Astrocyte (in vitro differentiated cells and primary cell): ENCODE results near the gene ADSS1. TPM values are rescaled to one million over a fixed set of nuclear protein-coding genes. Genes with fewer than 3 reads are reported as not detected.
A peak's percentile ranks its signal among the peaks of the same experiment; 100 is the strongest.

Experiments used
- DNase-seq: peaks from one replicate; pipeline ENCODE4 v3.0.0-alpha.2; 2010; ENCODE audit warnings: low read depth
- FAIRE-seq: peaks from 2 replicates; lab custom pipeline; 2011; peaks lifted over from hg19 to GRCh38; lab: Jason Lieb, UNC
- H2AFZ ChIP-seq: 2 replicates; pipeline ENCODE4 v1.6.0; 2012; ENCODE audit warnings: low read depth, low read length, inconsistent platforms
- H3K27ac ChIP-seq: 2 replicates; pipeline ENCODE4 v1.5.1; 2011; ENCODE audit warnings: low read depth, low read length, inconsistent platforms
- H3K27me3 ChIP-seq: 2 replicates; pipeline ENCODE4 v1.6.0; 2011; ENCODE audit warnings: low read length, inconsistent platforms; ENCODE audit not compliant: insufficient read depth
- H3K36me3 ChIP-seq: 2 replicates; pipeline ENCODE4 v1.5.1; 2011; ENCODE audit warnings: low read length, inconsistent platforms; ENCODE audit not compliant: insufficient read depth
- H3K4me1 ChIP-seq: 2 replicates; pipeline ENCODE4 v1.5.1; 2011; ENCODE audit warnings: low read length, inconsistent platforms; ENCODE audit not compliant: insufficient read depth
- H3K4me2 ChIP-seq: 2 replicates; pipeline ENCODE4 v1.6.0; 2012; ENCODE audit warnings: low read length, inconsistent platforms
- H3K4me3 ChIP-seq: 2 replicates; pipeline ENCODE4 v1.5.1; 2011; ENCODE audit warnings: low read depth, mild to moderate bottlenecking, low read length, inconsistent platforms; ENCODE audit not compliant: insufficient read depth
- H3K79me2 ChIP-seq: 2 replicates; pipeline ENCODE4 v1.6.0; 2012; ENCODE audit warnings: mild to moderate bottlenecking, low read length, inconsistent platforms; ENCODE audit not compliant: insufficient read depth
- H3K9ac ChIP-seq: 2 replicates; pipeline ENCODE4 v1.6.0; 2012; ENCODE audit warnings: mild to moderate bottlenecking, low read length, inconsistent platforms
- H3K9me3 ChIP-seq: 2 replicates; pipeline ENCODE4 v1.5.1; 2012; ENCODE audit warnings: low read depth, mild to moderate bottlenecking, low read length, inconsistent platforms; ENCODE audit not compliant: insufficient read depth
- H4K20me1 ChIP-seq: 2 replicates; pipeline ENCODE4 v1.6.0; 2012; ENCODE audit warnings: low read length, inconsistent platforms; ENCODE audit not compliant: insufficient read depth
- H3K27ac Mint-ChIP-seq: one replicate; pipeline ENCODE4 v1.8.0; 2021; ENCODE audit warnings: mild to moderate bottlenecking, mixed read lengths; ENCODE audit not compliant: unreplicated experiment
- H3K27me3 Mint-ChIP-seq: one replicate; pipeline ENCODE4 v1.8.0; 2021; ENCODE audit warnings: low read depth, mixed read lengths; ENCODE audit not compliant: unreplicated experiment
- H3K36me3 Mint-ChIP-seq: one replicate; pipeline ENCODE4 v1.8.0; 2021; ENCODE audit warnings: low read depth, mixed read lengths; ENCODE audit not compliant: unreplicated experiment
- H3K4me1 Mint-ChIP-seq: one replicate; pipeline ENCODE4 v1.8.0; 2021; ENCODE audit warnings: low read depth, mixed read lengths; ENCODE audit not compliant: unreplicated experiment
- H3K4me3 Mint-ChIP-seq: one replicate; pipeline ENCODE4 v1.8.0; 2021; ENCODE audit warnings: mild to moderate bottlenecking, moderate library complexity, mixed read lengths; ENCODE audit not compliant: unreplicated experiment
- H3K9me3 Mint-ChIP-seq: one replicate; pipeline ENCODE4 v1.8.0; 2021; ENCODE audit warnings: mild to moderate bottlenecking, mixed read lengths; ENCODE audit not compliant: unreplicated experiment
- CTCF ChIP-seq: IDR thresholded peaks from 2 replicates; pipeline ENCODE4 v1.5.1; 2011; ENCODE audit warnings: low read depth, mild to moderate bottlenecking, inconsistent platforms, low read length, moderate library complexity; ENCODE audit not compliant: insufficient read depth
- EZH2 ChIP-seq: IDR thresholded peaks from 2 replicates; pipeline ENCODE4 v1.6.1; 2012; ENCODE audit warnings: mild to moderate bottlenecking, low read length, inconsistent platforms; ENCODE audit not compliant: insufficient read depth
- microRNA-seq: library from miRNA; unstranded; fragments of <30 nt; microRNA quantifications from one replicate; pipeline ENCODE4 v1.2.0, GENCODE V29; 2020
- total RNA-seq: library from RNA; stranded (reverse); gene quantifications from 2 replicates; pipeline ENCODE4 v1.2.1, GENCODE V29; 2021

Gene ADSS1
- total RNA-seq, 1 donor from 2014 or later = 4.4 TPM

- no peaks in the 10 kb centered on the region for H3K9me3 Mint-ChIP-seq
- H3K27me3 Mint-ChIP-seq = no peaks in the 10 kb centered on the region
- no peak for TF ChIP-seq CTCF
- no peak for TF ChIP-seq EZH2
- Histone ChIP-seq H3K9ac (peak overlapping the region; percentile 69), H3K79me2 (peaks cover 41% of the 10 kb centered on the region), H2AFZ (peak overlapping the region; percentile 73), H4K20me1 (peaks cover 38% of the 10 kb centered on the region), H3K27ac (no peak overlapping the region), H3K9me3 (no peaks in the 10 kb centered on the region), H3K4me3 (peak overlapping the region; percentile 39), H3K4me1 (peaks cover 23% of the 10 kb centered on the region), H3K27me3 (peaks cover 3% of the 10 kb centered on the region), H3K4me2 (peak overlapping the region; percentile 86), H3K36me3 (no peaks in the 10 kb centered on the region)
- H3K4me1 Mint-ChIP-seq = peaks cover 25% of the 10 kb centered on the region
- DNase-seq = no peak
- H3K27ac Mint-ChIP-seq = no peak overlapping the region
- peak overlapping the region; percentile 85 for H3K4me3 Mint-ChIP-seq
- no peak for FAIRE-seq
- peaks cover 3% of the 10 kb centered on the region for H3K36me3 Mint-ChIP-seq
These were observed 72.0 kb downstream of the ADSS1 start for GRCh38 chr14:104795781-104796686.

- no peaks in the 10 kb centered on the region for H3K36me3 Mint-ChIP-seq
- H3K4me1 Mint-ChIP-seq = peaks cover 22% of the 10 kb centered on the region
- Histone ChIP-seq H3K4me3 (no peak overlapping the region), H3K27me3 (peaks cover 3% of the 10 kb centered on the region), H3K27ac (no peak overlapping the region), H3K4me1 (peaks cover 28% of the 10 kb centered on the region), H4K20me1 (peaks cover 36% of the 10 kb centered on the region), H2AFZ (no peak overlapping the region), H3K4me2 (no peak overlapping the region), H3K9me3 (no peaks in the 10 kb centered on the region), H3K9ac (no peak overlapping the region), H3K79me2 (peaks cover 34% of the 10 kb centered on the region), H3K36me3 (no peaks in the 10 kb centered on the region)
- no peak for TF ChIP-seq CTCF
- no peak for TF ChIP-seq EZH2
- H3K4me3 Mint-ChIP-seq = peak overlapping the region; percentile 85
- DNase-seq (no peak), FAIRE-seq (no peak)
- no peaks in the 10 kb centered on the region for H3K9me3 Mint-ChIP-seq
- H3K27me3 Mint-ChIP-seq = no peaks in the 10 kb centered on the region
- H3K27ac Mint-ChIP-seq = no peak overlapping the region
These were observed 72.7 kb downstream of the ADSS1 start for GRCh38 chr14:104796687-104797081.

Small RNAs within 50 kb of the gene (microRNA-seq; reads per million reads assigned to microRNA genes)
- gene MIR4710 = not detected

Other genes with a start within 250 kb of the ADSS1 start
- not detected in 2 replicates for gene C14orf180, start 144.5 kb upstream of the ADSS1 start, total RNA-seq
- 0.75 and 0.82 TPM in 2 replicates for gene TMEM179, start 119.5 kb upstream of the ADSS1 start, total RNA-seq
- gene INF2, start 34.6 kb upstream of the ADSS1 start, total RNA-seq = 111 and 126 TPM in 2 replicates
- gene SIVA1, start 28.9 kb downstream of the ADSS1 start, total RNA-seq = 46.4 and 51.0 TPM in 2 replicates
- gene AKT1, start 71.5 kb downstream of the ADSS1 start, total RNA-seq = 148 and 155 TPM in 2 replicates
- gene ZBTB42, start 76.9 kb downstream of the ADSS1 start, total RNA-seq = 6.6 and 6.9 TPM in 2 replicates
- 50.3 and 55.4 TPM in 2 replicates for gene CEP170B, start 141.0 kb downstream of the ADSS1 start, total RNA-seq
- 0.14 and 0.60 TPM in 2 replicates for gene PLD4, start 200.7 kb downstream of the ADSS1 start, total RNA-seq